GM19043 (cell line): ENCODE data around the gene HSD17B8.

Experiments used
- ATAC-seq: cut with Tn5 transposase; IDR thresholded peaks from one replicate; pipeline ENCODE4 v1.9.1; 2021; ENCODE audit warnings: low read depth; ENCODE audit not compliant: unreplicated experiment

Gene HSD17B8

GRCh38 chr6:33190504-33191107, 13.8 kb upstream of the HSD17B8 start:
- ATAC-seq = no peak

DNA sequence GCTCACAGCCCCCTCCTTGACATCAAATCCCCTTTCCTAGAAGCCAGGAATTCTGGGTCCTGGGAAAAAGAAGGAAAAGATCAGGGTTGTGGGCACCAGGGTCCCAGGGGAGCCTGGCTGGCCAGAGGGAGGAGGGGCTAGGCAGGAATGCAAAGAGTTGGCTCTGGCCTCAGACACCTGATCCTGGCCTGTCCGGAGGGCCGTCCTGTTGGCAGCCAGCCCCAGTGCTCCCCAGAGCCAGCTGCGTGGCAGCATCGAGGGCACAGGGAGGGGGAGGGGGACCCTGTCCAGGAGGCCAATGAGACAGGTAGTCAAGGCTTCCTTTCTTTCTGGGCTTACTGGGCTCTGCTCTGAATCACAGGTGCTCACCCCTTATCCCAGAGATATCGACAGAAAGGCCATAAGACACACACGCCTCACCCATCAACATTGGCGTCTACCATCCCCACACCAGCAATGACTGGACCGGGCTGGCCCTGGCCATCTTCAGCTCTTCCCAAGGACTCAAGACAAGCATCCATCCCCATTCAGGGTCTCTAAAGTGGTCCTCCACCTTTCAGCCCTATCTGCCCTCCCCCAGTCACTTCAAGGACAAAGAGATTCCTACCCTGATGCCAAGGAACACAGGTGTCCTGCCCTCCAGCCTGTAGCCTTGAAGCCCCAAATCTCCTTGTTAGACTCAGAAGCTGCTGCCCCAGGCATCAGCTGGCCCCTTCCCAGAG, 12.9 kb upstream of the HSD17B8 start:
- no peak for ATAC-seq

- no peak for ATAC-seq
Measured at GRCh38 chr6:33192105-33192646, 12.3 kb upstream of the HSD17B8 start, which contains the start of gene COL11A2. Gene COL11A2 (minus strand): TSS chr6:33192467. CDS start chr6:33192240, 227 bp downstream.

- ATAC-seq = no peak
Measured at GRCh38 chr6:33192671-33193602, 11.5 kb upstream of the HSD17B8 start.

DNA sequence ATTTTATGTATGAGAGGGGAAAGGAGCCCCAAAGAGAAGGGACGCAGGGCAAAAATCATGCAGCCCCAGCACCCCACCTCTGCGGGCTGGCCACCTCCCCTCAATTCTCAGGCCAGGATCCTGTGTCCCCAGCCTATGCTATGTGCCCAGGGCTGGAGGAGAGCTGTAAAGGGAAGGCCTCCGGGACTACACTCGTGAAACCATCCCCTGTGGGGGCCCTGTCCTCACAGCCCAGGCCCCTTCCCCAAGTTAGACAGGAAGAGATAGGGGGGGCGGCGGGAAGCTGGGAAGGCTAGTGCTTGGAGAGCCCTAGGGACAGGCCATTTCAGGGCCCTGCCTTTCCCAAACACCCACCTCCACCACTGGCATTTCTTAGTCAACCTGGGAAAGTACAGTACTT, 10.8 kb upstream of the HSD17B8 start:
- ATAC-seq = no peak

DNA sequence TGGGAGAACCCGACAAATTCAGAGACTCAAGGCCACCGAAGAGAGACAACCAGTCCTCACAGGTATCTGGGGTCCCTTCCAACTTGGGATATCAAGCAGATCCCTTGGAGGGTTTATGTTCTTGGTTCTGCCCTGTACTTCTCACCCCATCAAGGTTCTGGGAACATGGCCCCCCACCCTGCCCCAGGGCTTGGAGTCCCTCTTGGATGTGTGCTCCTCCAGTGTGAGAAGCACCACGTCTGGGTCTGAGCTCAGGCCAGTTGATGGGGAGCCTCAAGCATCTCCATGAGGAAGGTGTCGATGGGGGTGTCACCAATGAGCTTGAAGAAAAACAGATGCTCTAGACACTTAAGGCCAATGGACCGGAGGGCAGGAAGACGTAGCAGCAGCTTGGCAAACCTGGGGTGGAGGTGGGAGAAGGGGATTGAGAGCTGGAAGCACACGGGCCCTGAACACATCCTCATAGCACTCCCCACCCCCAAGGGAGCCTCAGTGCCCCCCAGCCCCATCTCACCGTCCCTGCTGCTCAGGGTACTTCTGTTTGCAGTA, 9.9 kb upstream of the HSD17B8 start:
- ATAC-seq = no peak

DNA sequence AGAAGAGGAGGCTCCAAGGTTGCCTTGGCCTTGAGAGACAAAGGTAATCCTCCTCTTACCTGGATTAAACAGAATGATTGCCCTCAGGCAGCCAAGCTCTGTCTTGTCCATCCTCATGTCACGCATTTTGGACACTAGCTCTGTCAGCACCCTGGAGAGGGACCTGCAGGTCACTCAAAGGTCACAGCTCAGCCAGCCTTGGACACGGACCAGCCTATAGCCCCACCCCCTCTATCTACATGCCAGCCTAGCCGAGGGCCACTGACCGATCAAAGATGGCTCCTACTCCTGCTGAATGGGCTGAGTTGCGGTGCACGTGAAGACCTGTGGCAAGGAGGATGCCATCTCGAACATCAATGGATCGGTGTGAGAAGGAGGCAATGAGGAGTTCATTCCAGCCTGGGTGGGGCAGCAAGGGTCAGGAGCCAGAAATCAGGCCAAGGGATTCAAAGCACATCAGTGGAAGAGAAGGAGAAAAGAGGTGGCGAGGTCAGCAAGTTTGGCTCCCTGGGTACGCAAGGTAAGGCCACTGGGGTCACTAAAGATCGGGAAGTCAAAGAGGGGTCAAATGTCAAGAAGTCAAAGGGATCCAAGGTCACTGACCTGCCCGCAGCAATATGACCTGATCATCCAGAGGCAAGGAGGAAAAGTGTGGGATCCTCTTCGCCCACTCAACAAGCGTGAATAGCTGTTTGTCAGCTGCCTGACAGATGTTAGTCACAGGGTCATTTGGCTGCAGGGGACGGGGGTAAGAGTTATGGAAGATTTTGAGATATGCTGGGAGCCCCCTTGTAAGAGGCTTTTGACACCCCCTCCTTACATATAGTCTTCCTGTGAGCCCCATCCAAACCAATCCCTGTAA, 8.9 kb upstream of the HSD17B8 start:
- ATAC-seq = no peak

DNA sequence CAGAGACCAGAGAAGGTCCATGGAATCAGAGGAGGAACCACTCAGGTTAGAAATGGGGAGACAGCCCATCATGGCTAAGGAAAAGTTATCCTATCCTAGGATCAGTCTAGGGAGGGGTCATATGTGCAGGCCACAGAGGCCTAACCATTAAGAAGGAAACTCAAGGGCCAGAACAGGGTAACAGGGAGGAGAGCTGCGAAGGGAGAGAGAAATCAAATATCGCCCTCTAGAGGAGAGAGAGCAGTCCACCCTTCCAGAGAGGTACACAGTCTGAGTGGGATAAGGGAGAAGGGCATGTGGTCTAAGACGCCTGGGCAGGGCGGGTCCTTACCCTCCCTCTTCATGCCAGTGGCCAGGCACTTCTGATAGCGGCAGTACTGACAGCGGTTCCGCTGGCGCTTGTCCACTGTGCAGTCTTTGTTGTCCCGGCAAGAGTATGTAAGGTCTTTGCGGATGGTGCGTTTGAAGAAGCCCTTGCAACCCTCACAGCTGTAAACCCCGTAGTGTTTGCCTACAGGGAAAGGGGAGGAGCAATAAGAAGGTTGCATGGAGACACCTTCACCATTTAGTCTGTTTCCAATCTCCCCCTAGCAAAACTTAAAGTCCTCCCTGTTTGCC, 6.9 kb upstream of the HSD17B8 start:
- ATAC-seq = no peak

DNA sequence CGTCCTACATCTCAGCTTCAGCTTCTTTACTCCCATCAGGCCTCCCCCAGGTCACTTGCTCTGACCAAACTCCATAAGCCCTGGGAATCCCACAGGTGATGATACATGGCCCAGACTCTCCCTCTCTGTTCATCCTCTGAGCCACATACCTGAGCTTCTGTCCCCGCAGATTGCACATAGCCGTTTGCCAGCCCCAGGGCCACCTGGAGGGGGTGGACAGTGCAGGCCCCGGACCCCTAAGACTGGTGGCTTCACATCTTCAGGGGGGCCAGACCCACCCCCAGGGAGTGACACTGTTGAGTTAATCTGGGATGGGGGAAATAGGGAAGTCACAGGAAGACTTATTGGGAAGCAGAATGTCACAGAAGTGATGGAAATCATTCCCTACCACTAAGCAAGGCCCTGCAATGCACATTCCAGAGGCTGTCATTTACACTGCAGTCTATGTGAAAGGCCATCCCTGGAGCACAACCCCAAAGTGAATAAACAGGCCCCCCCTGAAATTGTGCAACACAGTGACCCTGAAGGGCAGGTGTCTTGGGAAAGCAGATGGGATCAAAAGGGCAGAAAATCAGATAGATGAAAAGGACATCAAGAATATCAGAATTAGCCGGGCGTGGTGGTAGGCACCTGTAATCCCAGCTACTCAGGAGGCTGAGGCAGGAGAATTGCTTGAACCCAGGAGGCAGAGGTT, 6.1 kb upstream of the HSD17B8 start:
- ATAC-seq = no peak

- ATAC-seq = no peak
Measured at GRCh38 chr6:33198853-33199436, 5.5 kb upstream of the HSD17B8 start.

DNA sequence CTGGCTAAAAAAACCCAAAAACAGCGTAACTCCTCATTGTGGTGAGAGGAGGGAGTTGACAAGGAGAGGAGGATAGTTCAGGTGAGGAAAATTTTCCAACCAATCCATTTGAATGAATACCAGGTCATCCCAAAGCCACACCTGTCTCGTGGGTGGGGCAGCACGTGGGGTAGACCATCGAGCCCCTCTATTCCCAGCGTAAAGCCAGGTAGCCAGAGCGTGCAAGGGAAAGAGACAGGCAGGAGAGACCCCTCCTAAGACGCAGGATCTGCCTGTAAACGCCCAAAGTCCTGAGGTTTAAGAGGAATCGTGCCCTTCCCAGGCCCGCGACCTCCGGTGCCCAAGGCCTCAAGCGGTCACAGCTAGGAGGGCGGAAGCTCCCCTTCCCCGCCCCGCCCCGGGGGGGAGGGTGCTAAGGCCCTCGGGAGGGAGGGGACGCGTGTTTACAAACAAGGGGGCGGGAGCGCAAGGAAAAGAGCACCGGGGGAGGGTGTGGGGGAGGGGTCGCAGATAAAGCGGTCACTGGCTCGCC, 4.7 kb upstream of the HSD17B8 start:
- ATAC-seq = peak; percentile 9

DNA sequence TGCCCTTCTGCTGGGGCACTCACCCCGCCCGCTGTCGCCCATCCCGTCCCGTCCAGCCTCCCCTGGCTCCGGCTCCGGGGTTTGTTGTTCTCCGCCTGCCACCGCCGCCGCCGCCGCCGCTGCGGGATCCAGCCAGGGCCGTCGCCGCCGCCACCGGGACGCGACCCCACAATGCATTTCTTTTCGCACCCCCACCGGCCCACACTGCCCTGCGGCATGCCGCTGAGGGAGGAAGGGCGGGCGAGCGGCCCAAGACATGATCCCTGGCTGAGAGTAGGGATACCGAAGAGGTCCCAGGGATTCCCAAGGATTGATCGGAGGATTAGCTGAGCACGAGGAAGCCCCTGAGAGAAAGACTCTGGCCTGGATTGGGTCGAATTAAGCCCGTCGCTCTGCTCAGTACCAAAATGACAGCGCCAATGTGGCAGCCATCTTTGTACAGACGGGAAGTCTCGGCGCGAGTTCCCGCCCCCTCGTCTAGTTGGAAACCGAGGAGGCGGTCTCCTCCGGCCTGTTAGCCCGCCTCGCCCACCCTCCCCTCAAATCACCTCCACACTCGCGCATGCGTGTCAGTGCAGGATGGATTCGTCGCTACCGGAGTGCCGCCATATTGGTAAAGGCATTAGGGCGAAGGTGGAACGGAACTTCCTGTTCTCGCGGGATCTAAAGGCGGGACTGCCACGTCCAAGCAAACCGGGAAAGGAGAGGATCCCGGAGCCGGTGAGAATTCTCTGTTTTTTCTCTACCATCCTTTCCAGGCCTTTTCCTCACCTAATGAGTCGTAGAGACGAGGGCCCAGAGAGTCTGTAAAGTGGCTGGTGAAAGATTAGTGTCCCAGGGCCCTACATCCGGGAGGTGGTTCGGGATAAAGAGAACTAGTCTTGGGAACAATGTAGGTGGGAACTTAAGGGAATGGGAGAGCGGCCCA, 4.0 kb upstream of the HSD17B8 start, which contains the start of the genes RXRB and SLC39A7:
Gene RXRB (minus strand): TSS at position 447 of the 928 bp plus-strand sequence. CDS start 189 bp downstream, at position 258.
Gene SLC39A7 (plus strand): TSS at position 649 of the 928 bp plus-strand sequence. CDS start 379 bp downstream, outside the sequence.
- peak; percentile 45 for ATAC-seq

- ATAC-seq = no peak
Measured at GRCh38 chr6:33201147-33201545, 3.3 kb upstream of the HSD17B8 start.

- ATAC-seq = no peak
Measured at GRCh38 chr6:33201935-33202334, 2.5 kb upstream of the HSD17B8 start.

DNA sequence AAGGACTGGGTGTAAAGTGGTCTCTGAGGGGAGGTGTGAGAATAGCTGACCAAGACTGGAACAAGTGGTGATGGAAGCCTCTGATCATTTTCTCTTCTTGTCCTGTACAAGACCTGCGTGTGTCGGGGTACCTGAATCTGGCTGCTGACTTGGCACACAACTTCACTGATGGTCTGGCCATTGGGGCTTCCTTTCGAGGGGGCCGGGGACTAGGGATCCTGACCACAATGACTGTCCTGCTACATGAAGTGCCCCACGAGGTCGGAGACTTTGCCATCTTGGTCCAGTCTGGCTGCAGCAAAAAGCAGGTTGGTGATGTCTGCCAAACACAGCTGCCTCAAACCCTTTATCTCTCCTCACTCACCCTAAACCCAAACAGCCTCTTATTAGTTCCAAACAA, 1.7 kb upstream of the HSD17B8 start:
- ATAC-seq = no peak

DNA sequence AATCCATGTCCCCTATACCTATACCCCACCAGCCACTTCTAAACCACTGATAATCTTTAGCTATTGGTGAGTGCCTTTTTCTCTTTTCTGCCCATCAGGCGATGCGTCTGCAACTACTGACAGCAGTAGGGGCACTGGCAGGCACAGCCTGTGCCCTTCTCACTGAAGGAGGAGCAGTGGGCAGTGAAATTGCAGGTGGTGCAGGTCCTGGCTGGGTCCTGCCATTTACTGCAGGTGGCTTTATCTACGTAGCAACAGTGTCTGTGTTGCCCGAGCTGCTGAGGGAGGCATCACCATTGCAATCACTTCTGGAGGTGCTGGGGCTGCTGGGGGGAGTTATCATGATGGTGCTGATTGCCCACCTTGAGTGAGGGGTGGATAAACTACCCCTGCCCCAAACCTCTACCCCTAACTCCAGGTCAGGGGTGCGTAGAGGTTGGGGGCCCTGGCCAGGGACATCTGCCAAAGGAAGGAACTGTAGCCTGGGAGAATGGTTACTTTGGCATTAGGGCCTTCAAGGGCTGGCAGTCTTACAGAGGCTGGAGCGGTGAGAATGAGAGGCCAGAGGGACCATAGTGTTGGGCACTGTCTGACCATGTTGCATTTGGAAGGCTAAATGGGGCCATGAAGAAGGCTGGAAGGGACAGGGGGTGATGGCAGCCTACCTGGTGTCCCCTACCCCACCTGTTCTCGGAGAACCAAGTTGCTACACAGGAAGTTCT, 851 bp upstream of the HSD17B8 start:
- no peak for ATAC-seq
